Rectal smooth muscle tissue (tissue), 1 donor: Measurements from ENCODE around the gene MYCBP.
"Not testable (repeated sequence)": the region's sequence is repeated elsewhere in the genome, so short reads cannot be mapped to it uniquely, and the experiment has no call there.

Experiments used
- H3K27ac ChIP-seq: one replicate; pipeline ENCODE4 v1.7.0; 2013; ENCODE audit warnings: low read depth, low read length, inconsistent platforms
- H3K27me3 ChIP-seq: one replicate; pipeline ENCODE4 v1.7.0; 2013; ENCODE audit warnings: low read length; ENCODE audit not compliant: control insufficient read depth, insufficient read depth
- H3K36me3 ChIP-seq: one replicate; pipeline ENCODE4 v1.7.0; 2013; ENCODE audit warnings: low read length; ENCODE audit not compliant: control insufficient read depth, insufficient read depth
- H3K4me1 ChIP-seq: one replicate; pipeline ENCODE4 v1.7.0; 2013; ENCODE audit warnings: low read length; ENCODE audit not compliant: control insufficient read depth, insufficient read depth
- H3K4me3 ChIP-seq: one replicate; pipeline ENCODE4 v1.7.0; 2013; ENCODE audit warnings: low read length
- H3K9ac ChIP-seq: one replicate; pipeline ENCODE4 v1.7.0; 2013; ENCODE audit warnings: low read length

Gene MYCBP

DNA sequence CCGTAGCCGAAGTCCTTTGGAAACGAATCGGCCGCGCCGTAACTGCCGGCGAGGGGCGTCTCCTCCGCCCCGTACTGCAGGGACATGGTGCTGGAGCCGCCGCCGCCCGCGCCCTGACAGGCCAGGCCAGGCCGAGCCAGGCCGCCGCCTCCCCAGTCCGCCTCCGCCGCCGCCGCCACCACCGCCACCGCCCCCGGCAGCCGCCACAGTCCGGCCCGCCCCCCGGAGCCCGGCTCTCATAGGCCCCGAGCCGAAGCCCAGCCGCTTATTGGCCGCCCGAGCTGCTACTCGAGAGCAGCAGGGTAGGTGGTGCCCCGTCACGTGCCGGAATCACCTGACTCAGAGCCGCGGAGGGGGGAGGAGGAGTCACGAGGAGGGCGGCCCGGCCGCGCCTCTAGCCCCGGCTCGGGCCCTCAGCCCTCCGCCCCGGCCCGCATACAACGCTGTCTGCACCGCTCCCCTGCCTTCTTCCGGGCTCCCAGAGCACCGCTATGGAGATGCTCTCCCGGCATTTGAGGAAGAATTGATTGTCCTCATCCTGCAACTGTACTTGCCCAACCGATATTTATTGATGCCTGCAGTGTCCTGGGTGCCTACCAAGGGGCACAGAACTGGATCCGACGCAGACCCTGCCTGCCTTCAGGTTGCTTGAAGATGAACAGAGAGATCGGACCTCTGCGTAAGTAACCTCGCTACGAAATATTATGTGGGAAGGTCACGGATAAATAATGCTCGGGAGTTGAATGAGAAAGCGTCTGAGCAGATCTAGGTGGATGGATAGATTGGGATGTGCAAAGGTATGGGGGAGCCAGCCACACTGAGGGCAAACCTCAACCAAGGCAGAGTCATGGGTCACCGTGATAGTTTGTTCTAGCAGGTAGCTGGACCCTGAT lies 13.3 kb downstream of the MYCBP start, which contains the start of gene RRAGC:
Gene RRAGC, minus strand, starts transcription at position 212 of the 893 bp plus-strand sequence. Its CDS starts 126 bp downstream, at position 86.
- H3K27ac ChIP-seq: peak within 1 kb of the TSS; percentile 81
- peaks cover 9% of the 10 kb centered on the region for H3K4me1 ChIP-seq
- H3K4me3 ChIP-seq: peak within 1 kb of the TSS; percentile 96
- H3K27me3 ChIP-seq: no peaks in the 10 kb centered on the region
- peak within 1 kb of the TSS; percentile 83 for H3K9ac ChIP-seq
- peaks cover 11% of the 10 kb centered on the region for H3K36me3 ChIP-seq

GRCh38 chr1:38858833-38859560 lies 14.2 kb downstream of the MYCBP start:
- Histone ChIP-seq H3K4me1 (peaks cover 9% of the 10 kb centered on the region), H3K36me3 (peaks cover 10% of the 10 kb centered on the region), H3K9ac (peak overlapping the region; percentile 57), H3K27ac (peak overlapping the region; percentile 81), H3K4me3 (peak overlapping the region; percentile 87), H3K27me3 (no peaks in the 10 kb centered on the region)

GRCh38 chr1:38852780-38853179 lies 20.4 kb downstream of the MYCBP start:
- H3K4me1 ChIP-seq: no peaks in the 10 kb centered on the region
- H3K9ac ChIP-seq: no peak overlapping the region
- no peak overlapping the region for H3K27ac ChIP-seq
- no peaks in the 10 kb centered on the region for H3K27me3 ChIP-seq
- H3K4me3 ChIP-seq: no peak overlapping the region
- H3K36me3 ChIP-seq: peaks cover 13% of the 10 kb centered on the region

DNA sequence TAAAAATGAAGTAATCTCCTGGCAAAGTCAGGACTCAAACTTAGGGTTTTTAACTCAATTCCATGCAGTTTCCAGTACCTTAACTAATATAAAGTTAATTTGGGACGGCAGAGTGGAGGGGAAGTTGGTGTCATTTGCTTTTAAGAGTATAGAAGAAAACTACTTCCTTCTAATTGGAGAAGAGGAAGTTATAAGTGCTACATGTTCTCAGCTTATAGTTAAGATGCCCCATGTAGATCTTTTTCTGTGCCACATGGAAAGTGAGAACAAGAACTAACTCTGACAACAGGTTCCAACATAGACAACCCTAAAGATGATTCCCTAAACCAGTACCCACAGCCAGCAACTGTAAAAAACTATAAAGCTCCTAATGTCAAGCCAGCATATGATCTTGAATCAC lies 25.1 kb downstream of the MYCBP start:
- H3K36me3 ChIP-seq: peaks cover 7% of the 10 kb centered on the region
- no peak overlapping the region for H3K4me3 ChIP-seq
- H3K27ac ChIP-seq: no peak overlapping the region
- H3K4me1 ChIP-seq: no peaks in the 10 kb centered on the region
- no peaks in the 10 kb centered on the region for H3K27me3 ChIP-seq
- H3K9ac ChIP-seq: no peak overlapping the region

DNA sequence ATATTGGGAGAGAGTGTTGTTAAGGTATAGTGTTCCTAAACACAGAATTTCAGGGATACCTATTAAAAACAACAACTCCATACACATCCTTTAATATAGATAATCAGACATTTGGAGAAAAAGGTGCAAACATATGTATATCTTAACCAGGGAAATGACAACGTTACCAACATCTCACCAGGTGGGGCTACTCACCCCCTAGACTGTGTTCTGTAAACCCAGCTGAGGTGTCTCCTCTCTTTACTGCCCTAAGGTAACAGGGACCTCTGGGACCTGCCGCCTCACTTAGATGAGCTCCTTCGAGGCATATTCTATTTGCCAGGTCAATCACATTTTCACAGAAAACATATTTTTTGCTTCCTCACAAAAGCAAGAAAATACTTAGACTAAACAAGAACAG lies 26.9 kb downstream of the MYCBP start:
- no peaks in the 10 kb centered on the region for H3K27me3 ChIP-seq
- no peak overlapping the region for H3K4me3 ChIP-seq
- no peak overlapping the region for H3K9ac ChIP-seq
- H3K4me1 ChIP-seq: no peaks in the 10 kb centered on the region
- peaks cover 4% of the 10 kb centered on the region for H3K36me3 ChIP-seq
- no peak overlapping the region for H3K27ac ChIP-seq

GRCh38 chr1:38845088-38845487 lies 28.1 kb downstream of the MYCBP start:
- H3K9ac ChIP-seq, H3K36me3 ChIP-seq: not testable (repeated sequence)

GRCh38 chr1:38840281-38840680 lies 32.9 kb downstream of the MYCBP start:
- no peak overlapping the region for H3K4me3 ChIP-seq
- no peak overlapping the region for H3K9ac ChIP-seq
- H3K27ac ChIP-seq: no peak overlapping the region
- H3K27me3 ChIP-seq: no peaks in the 10 kb centered on the region
- no peaks in the 10 kb centered on the region for H3K4me1 ChIP-seq
- H3K36me3 ChIP-seq: peaks cover 4% of the 10 kb centered on the region

More at GRCh38 chr1:38845088-38845487, 28.1 kb downstream of the MYCBP start:
- not testable (repeated sequence) for H3K27me3 ChIP-seq, H3K4me1 ChIP-seq, H3K4me3 ChIP-seq, H3K27ac ChIP-seq

DNA sequence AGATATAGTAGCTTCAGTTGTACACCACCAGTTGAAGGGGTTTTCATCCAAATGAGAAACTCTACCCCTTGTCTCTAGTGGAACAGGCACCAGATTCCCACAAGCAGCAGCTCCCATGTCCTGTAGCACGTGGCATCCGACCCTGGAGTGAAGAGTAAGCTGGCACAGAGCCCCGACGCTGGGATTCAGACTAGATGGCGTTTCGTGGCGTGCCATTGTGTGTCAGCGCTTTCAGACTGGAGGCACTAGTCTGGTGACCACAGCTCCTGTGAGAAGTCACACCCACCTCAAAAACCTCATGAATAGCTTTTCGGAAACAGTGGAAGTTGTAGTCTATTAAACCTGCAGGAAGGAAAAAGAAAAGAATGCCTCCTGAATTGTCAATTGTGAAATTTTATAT lies 33.8 kb downstream of the MYCBP start:
- no peaks in the 10 kb centered on the region for H3K27me3 ChIP-seq
- H3K4me1 ChIP-seq: no peaks in the 10 kb centered on the region
- peaks cover 4% of the 10 kb centered on the region for H3K36me3 ChIP-seq
- H3K27ac ChIP-seq: no peak overlapping the region
- no peak overlapping the region for H3K9ac ChIP-seq
- H3K4me3 ChIP-seq: no peak overlapping the region

DNA sequence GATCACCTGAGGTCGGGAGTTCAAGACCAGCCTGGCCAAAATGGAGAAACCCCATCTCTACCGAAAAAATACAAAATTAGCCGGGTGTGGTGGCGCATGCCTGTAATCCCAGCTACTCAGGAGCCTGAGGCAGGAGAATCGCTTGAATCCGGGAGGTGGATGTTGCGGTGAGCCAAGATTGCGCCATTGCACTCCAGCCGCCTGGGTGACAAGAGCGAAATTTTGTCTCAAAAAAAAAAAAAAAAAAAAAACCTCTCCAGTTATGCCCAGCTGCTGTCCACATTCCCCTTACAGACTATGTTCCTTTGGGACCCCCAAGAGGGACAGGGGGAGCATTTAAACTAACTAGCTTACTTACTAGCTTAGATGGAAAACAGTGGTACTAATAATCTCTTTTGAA lies 36.8 kb downstream of the MYCBP start:
- not testable (repeated sequence) for H3K27me3 ChIP-seq, H3K27ac ChIP-seq, H3K9ac ChIP-seq, H3K4me1 ChIP-seq, H3K4me3 ChIP-seq, H3K36me3 ChIP-seq

DNA sequence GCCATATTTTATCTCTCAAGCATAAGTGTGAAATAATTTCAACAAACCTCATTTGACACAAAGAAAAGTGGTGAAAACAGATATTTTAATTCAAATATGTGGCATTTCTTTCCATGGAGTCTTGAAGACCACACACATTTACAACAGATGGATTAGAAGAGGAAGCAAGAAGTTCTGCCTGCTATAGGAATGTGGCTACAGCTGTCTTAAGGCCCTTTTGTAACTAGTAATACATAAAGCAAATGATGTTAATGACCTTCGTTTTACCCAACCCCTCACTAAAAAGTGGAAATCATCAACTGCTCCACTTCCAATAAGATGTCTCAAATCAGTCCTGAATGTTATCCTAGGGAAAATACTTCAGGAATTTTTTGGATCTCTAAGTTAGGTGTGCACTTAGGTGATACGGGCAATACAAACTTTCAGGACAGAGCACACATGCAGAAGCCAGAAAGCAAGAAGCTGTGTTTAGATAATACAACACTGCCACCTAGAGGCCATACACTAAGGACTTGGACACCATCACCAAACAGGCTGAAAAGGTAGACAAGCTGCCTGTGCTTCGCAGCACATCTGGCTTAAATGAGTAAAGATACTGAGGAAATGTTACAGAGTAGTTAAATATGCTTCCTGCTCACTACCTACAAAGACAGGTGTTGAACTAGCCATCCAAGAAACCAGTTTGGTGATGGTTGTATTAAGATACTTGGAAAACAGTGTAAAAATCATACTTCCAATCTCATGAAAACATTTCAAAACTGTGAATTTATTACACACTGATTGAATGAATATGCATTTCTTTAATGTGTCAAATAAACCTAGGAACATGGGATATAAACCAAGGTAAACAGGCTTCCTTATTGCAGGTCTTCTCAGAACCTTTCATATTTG lies 38.0 kb downstream of the MYCBP start:
- Histone ChIP-seq H3K36me3 (peaks cover 4% of the 10 kb centered on the region), H3K9ac (no peak overlapping the region), H3K4me3 (no peak overlapping the region), H3K27me3 (peaks cover 2% of the 10 kb centered on the region), H3K27ac (no peak overlapping the region), H3K4me1 (no peaks in the 10 kb centered on the region)

DNA sequence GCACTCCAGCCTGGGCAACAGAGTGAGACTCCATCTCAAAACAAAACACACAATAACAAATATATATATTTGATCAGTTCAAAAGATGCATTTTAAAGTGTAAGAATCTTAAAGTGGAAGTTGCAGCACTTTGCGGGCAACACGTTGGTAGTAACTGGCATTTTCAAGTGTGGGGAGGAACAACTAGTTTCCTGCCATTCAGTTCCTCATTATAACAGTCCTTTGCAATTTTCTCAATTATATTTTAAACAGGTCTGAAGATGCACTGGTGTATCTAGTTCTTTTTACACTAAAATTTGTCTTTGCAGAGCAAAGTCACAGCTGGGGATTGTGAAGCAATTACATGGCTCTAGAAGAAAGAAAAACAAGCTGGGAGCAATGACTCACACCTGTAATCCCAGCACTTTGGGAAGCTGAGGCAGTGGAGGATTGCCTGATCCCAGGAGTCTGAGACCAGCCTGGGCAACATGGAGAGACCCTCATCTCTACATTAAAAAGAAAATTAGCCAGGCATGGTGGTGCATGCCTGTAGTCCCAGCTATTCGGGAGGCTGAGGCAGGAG lies 38.8 kb downstream of the MYCBP start:
- no peak overlapping the region for H3K27ac ChIP-seq
- H3K4me3 ChIP-seq: no peak overlapping the region
- peaks cover 2% of the 10 kb centered on the region for H3K27me3 ChIP-seq
- peaks cover 4% of the 10 kb centered on the region for H3K36me3 ChIP-seq
- H3K4me1 ChIP-seq: peaks cover 5% of the 10 kb centered on the region
- H3K9ac ChIP-seq: no peak overlapping the region

DNA sequence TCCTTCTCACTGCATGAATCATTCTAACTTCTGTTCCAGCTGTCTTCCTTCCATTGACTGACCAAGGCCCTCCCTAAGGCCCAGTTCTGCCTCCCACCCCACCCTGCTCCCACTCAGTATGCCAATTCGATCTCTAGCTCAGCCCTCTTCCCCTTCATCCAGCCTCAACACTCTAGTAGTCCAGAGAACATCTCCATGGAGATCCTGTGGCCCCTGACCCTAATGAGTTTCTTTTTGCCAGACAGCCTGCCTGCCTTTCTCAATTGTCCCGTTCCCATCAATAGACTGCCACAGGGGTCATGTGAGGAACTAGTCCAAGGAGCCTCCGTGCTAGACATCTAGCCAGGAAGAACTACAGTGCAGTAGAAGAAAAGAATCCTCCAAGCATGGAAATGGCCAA lies 40.0 kb downstream of the MYCBP start:
- Histone ChIP-seq H3K27ac (no peak overlapping the region), H3K36me3 (no peaks in the 10 kb centered on the region), H3K9ac (no peak overlapping the region), H3K4me3 (no peak overlapping the region), H3K27me3 (peaks cover 2% of the 10 kb centered on the region), H3K4me1 (peaks cover 5% of the 10 kb centered on the region)
